ENCODE results near the gene LCN2.

The LCN2 gene

DNA sequence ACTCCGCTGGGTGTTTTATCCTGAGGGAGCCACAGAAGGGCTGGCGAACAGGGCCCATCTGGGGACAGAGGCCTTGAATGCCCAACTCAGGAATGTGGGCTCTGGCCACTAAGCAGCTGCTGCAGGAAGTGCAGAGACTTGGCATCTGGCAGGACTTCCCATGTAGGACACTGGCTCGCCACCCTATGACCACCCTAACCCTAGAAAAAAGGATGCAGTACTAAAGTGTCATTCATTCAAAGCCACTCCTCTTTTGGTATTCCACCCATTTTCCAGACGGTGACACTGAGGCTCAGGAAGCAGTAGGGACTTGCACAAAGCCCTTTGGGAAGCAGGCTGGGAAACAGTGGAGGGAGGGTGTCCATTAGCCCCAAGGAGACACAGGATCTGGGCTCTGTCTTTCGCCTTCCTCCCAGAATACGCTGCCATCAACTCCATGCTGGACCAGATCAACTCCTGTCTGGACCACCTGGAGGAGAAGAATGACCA, 13.8 kb downstream of the LCN2 start:
- no peak overlapping the region; the same call in 1 of the 2 replicates for H3K27ac ChIP-seq
- no peak for TF ChIP-seq ZFX (IDR thresholded peaks at IDR 0.05; ENCODE audit: borderline replicate concordance)
- TF ChIP-seq, protein P1, sequence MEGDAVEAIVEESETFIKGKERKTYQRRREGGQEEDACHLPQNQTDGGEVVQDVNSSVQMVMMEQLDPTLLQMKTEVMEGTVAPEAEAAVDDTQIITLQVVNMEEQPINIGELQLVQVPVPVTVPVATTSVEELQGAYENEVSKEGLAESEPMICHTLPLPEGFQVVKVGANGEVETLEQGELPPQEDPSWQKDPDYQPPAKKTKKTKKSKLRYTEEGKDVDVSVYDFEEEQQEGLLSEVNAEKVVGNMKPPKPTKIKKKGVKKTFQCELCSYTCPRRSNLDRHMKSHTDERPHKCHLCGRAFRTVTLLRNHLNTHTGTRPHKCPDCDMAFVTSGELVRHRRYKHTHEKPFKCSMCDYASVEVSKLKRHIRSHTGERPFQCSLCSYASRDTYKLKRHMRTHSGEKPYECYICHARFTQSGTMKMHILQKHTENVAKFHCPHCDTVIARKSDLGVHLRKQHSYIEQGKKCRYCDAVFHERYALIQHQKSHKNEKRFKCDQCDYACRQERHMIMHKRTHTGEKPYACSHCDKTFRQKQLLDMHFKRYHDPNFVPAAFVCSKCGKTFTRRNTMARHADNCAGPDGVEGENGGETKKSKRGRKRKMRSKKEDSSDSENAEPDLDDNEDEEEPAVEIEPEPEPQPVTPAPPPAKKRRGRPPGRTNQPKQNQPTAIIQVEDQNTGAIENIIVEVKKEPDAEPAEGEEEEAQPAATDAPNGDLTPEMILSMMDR (IDR thresholded peaks at IDR 0.05), result no peak

DNA sequence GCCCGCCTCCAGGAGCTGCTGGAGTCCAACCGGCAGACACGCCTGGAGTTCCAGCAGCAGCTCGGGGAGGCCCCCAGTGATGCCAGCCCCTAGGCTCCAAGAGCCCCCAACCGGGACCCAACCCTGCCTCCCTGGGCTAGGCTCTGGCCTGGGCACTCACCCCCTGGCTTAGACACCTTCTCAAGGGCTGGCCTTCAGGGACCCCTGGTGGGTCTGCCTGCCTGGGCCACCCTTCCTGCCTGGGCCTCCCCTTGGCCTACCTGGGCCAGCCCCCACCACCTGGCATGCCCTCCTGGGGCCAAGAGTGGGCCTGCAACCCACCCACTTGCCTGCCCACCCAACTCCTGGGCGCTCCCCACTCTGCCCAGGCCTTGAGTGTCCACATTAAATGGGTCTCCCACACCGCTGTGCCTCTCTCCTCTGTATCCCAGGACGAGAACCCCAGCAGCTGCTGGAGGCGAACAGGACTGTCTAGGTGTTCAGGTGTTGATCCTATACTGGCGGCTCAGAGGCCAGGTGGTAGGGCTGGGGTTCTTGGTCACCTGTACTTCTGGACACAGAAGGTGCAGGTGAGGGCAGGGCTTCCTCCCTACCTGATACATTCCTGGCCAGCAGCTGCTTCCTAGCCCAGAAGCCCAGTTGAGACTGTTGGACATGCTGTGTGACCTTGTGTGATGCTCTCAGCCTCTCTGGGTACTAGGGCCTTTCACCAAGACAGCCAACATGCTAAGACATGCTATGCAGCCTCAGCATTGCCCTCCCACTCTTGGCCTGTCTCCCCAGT, 14.5 kb downstream of the LCN2 start:
- H3K27ac ChIP-seq, result no peak overlapping the region
- TF ChIP-seq, protein P1 (IDR thresholded peaks at IDR 0.05), result no peak
- TF ChIP-seq ZFX (IDR thresholded peaks at IDR 0.05; ENCODE audit: borderline replicate concordance), result no peak

DNA sequence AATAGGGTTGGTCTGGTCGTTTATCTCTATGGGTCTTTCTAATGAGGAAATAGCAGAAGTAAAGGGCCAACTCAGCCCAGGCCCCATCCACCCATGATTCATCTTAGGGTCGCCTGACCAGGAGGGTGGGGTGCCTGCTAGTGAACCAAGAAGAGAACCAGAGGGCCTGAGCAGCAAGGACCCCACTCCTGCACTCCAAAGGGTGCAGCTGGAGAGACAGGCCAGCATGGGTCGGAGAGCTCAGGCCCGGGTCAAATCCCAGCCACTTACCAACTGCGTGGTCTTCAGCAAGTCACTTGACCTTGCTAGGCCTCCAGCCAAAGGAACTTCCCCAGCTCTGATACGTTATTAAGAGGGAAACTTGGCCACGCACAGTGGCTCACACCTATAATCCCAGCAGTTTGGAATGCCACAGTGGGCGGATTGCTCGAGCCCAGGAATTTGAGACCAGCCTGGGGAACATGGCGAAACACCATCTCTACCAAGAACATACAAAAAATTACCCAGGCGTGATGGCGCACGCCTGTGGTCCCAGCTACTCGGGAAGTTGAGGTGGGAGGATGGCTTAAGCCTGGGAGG, 15.1 kb downstream of the LCN2 start:
- no peak for TF ChIP-seq ZFX (IDR thresholded peaks at IDR 0.05; ENCODE audit: borderline replicate concordance)
- TF ChIP-seq, protein P1 (IDR thresholded peaks at IDR 0.05), result no peak
- H3K27ac ChIP-seq, result no peak overlapping the region

DNA sequence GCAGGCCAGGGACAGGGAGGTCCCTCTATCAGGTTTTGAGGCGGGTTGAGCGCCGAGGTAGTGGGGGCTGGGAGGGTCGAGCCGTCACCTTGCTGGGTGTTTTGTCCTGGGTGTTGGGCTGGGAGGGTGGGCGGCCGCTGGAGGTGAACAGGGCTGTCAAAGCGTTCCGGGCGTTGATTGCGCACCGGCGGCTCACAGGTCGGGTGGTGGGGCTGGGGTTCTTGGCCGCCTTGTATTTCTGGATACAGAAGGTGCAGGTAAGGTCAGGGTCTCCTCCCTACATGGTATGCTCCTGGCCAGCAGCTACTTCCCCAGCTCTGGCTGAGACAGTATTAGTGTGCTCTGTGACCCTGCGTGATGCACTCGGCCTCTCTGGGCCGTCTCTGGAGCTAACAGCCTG, 16.9 kb downstream of the LCN2 start:
- H3K27ac ChIP-seq, result no peak overlapping the region
- TF ChIP-seq, protein P1 (IDR thresholded peaks at IDR 0.05), result no peak
- TF ChIP-seq ZFX (IDR thresholded peaks at IDR 0.05; ENCODE audit: borderline replicate concordance), result no peak

DNA sequence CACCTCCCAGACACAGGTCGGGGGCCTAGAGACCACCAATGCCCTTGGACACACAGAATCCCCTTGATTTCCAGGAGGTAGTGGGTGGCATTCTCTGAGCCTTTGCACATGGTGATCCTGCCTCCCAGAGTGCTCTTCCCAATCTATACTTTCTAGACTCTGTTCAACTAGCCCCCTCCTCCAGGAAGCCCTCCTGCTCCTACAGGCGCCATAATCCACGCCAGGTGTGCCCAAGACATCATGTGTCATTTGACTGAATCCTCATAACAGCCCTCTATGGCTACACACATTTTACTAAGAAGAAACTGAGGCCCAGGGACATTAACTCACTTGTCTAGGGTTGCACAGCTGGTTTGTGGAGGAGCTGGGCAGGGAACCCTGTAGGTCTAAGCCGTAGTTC, 18.0 kb downstream of the LCN2 start:
- no peak for TF ChIP-seq ZFX (IDR thresholded peaks at IDR 0.05; ENCODE audit: borderline replicate concordance)
- TF ChIP-seq, protein P1 (IDR thresholded peaks at IDR 0.05), result no peak
- H3K27ac ChIP-seq, result no peak overlapping the region

DNA sequence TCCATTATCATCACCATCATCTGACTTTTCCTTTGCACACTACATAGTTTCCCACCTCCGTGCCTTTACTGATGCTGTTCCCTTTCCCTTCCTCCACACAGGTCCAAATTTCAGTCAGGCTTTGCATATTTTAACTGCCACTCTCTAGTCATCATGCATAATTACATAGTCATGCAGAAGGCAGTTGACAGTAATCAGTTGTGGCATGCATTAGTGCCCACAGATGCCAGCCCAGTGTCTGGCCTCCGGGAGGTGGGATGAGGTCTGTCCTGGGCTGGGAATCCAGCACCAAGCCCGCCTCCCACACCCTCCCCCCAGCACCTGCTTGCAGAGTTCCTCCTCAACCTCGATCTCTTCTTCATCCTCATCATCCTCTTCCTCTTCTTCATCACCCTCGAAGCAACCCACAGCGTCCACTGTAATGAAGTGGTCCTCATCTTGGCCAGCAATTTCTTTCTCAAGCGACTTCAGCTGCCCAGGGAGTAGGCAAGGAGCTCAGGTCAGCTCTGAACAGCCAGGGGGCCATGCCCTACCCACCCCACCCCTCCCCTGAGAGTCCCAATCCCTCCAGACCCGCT, 19.6 kb downstream of the LCN2 start:
- TF ChIP-seq, protein P1 (IDR thresholded peaks at IDR 0.05), result no peak
- no peak for TF ChIP-seq ZFX (IDR thresholded peaks at IDR 0.05; ENCODE audit: borderline replicate concordance)
- H3K27ac ChIP-seq, result no peak overlapping the region

DNA sequence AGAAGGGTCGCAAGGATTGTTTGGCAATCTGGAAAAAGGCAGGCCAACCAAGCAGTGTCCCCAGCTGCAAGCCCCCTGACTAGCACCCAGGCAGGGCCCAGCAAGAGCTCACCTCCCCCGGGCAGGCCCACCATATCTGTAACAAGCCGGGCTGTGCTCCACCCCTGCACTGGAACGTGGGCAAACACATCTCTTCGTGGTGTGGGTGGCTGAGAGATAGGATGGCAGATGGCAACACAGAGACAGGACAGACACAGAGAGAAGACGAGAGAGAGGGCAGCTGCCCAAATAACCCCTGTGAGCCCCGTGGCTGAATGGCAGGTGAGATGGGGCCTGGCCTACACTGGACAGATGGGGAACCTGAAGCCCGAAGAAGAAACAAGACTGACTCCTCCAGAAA, 20.2 kb downstream of the LCN2 start:
- TF ChIP-seq, protein P1 (IDR thresholded peaks at IDR 0.05), result no peak
- no peak for TF ChIP-seq ZFX (IDR thresholded peaks at IDR 0.05; ENCODE audit: borderline replicate concordance)

More for the DNA sequence above, 20.2 kb downstream of the LCN2 start:
- no peak overlapping the region for H3K27ac ChIP-seq

Measured in 22Rv1 (cell line).